IMR-90 (cell line): ENCODE results near the gene SPEM1.

Source experiments
- BHLHE40 ChIP-seq: fragments of 150-350 bp; IDR thresholded peaks from 2 replicates; pipeline ENCODE4 v1.6.1; 2016; ENCODE audit warnings: mild to moderate bottlenecking, low read depth, low read length
- FOS ChIP-seq: fragments of 150-350 bp; IDR thresholded peaks from 2 replicates; pipeline ENCODE4 v1.6.1; 2016; ENCODE audit warnings: low read depth, low read length
- MAFK ChIP-seq: IDR thresholded peaks from 2 replicates; pipeline ENCODE4 v1.6.1; 2012; ENCODE audit warnings: low read depth, low read length, improper control_type of control experiment
- MXI1 ChIP-seq: IDR thresholded peaks from 2 replicates; pipeline ENCODE4 v1.6.1; 2012; ENCODE audit warnings: low read depth, mild to moderate bottlenecking, low read length, moderate library complexity, borderline replicate concordance
- NFE2L2 ChIP-seq: fragments of 150-350 bp; IDR thresholded peaks from 2 replicates; pipeline ENCODE4 v1.6.1; 2016; ENCODE audit warnings: low read depth, mild to moderate bottlenecking, low read length
- POLR2A ChIP-seq: IDR thresholded peaks from 2 replicates; pipeline ENCODE4 v1.6.1; 2012; ENCODE audit warnings: mild to moderate bottlenecking, low read depth, low read length
- RAD21 ChIP-seq: IDR thresholded peaks from 2 replicates; pipeline ENCODE4 v1.6.1; 2012; ENCODE audit warnings: low read length, improper control_type of control experiment
- RCOR1 ChIP-seq: IDR thresholded peaks from 2 replicates; pipeline ENCODE4 v1.6.1; 2012; ENCODE audit warnings: mild to moderate bottlenecking, low read length, improper control_type of control experiment; ENCODE audit not compliant: insufficient replicate concordance
- TF ChIP-seq, protein P1 (sequence below): conservative IDR thresholded peaks from 2 replicates; pipeline ENCODE4 v1.5.1; 2012; ENCODE audit warnings: mild to moderate bottlenecking, low read depth, low read length, improper control_type of control experiment

GRCh38 chr17:7413346-7413985, 6.7 kb upstream of the SPEM1 start:
- TF ChIP-seq, protein P1, sequence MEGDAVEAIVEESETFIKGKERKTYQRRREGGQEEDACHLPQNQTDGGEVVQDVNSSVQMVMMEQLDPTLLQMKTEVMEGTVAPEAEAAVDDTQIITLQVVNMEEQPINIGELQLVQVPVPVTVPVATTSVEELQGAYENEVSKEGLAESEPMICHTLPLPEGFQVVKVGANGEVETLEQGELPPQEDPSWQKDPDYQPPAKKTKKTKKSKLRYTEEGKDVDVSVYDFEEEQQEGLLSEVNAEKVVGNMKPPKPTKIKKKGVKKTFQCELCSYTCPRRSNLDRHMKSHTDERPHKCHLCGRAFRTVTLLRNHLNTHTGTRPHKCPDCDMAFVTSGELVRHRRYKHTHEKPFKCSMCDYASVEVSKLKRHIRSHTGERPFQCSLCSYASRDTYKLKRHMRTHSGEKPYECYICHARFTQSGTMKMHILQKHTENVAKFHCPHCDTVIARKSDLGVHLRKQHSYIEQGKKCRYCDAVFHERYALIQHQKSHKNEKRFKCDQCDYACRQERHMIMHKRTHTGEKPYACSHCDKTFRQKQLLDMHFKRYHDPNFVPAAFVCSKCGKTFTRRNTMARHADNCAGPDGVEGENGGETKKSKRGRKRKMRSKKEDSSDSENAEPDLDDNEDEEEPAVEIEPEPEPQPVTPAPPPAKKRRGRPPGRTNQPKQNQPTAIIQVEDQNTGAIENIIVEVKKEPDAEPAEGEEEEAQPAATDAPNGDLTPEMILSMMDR = no peak
- TF ChIP-seq POLR2A (no peak), FOS (no peak), MXI1 (no peak), RCOR1 (no peak), MAFK (no peak), BHLHE40 (no peak), NFE2L2 (no peak), RAD21 (no peak)
